ENCODE results near the gene PI4KA.
A peak's percentile ranks its signal among the peaks of the same experiment; 100 is the strongest.
"Not testable (repeated sequence)": the region's sequence is repeated elsewhere in the genome, so short reads cannot be mapped to it uniquely, and the experiment has no call there.

Gene PI4KA

DNA sequence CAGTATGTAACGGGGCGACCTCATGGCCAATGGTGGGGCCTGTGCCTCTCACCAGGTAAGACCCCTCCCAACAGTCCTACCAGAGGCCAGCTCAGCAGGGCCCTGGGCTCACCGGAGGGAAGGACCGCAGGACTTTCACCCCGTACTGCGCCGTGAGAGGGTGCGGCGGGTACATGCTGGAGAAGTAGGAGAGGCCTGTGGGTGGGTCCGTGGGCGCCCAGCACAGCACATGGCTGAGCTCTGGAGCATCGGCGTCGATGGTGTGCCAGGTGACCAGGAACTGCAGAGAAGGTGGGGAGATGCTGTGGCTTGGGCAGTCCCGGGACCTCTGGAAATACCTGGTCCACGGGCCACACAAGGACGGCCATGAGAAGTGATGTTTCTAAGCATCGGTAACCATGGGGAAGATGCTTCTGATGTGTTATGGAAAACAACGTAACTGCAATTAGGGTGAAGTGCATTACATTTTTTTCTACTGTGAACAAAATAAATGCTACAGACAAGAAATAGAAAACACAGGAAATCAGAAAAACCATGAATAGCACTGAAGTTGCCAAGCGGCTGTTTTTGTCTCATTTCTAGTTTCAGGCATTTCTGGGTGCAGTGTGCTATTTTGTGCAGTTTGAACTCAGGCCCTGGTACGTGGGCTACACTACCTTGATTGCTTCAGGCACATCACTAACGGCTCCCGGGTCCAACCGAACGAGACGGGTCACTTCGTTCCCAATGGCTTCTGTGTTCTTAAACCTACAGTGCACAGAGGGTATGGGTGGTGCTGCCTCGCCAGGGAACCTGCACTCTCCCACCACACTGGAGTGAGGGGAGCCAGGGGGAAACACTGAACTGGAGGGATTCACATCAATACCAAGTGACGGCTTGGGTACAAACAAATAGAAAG is 131.2 kb downstream of the PI4KA start:
- DNase-seq (ENCODE audit: insufficient read length): no peak
- no peak for FAIRE-seq
- no peak for TF ChIP-seq POLR2A (IDR thresholded peaks at IDR 0.05; ENCODE audit: low read depth, low read length)
- no peak for TF ChIP-seq TAF1 (IDR thresholded peaks at IDR 0.05; ENCODE audit: borderline replicate concordance, low read depth, low read length)
- TF ChIP-seq POLR2AphosphoS5 (IDR thresholded peaks at IDR 0.05; ENCODE audit: low read depth, low read length): no peak

GRCh38 chr22:20725987-20726558 is 132.5 kb downstream of the PI4KA start:
- DNase-seq (ENCODE audit: insufficient read length) (no peak), FAIRE-seq (no peak)
- no peak for TF ChIP-seq POLR2AphosphoS5 (IDR thresholded peaks at IDR 0.05; ENCODE audit: low read depth, low read length)
- no peak for TF ChIP-seq POLR2A (IDR thresholded peaks at IDR 0.05; ENCODE audit: low read depth, low read length)
- TF ChIP-seq TAF1 (IDR thresholded peaks at IDR 0.05; ENCODE audit: borderline replicate concordance, low read depth, low read length): no peak

- DNase-seq (ENCODE audit: insufficient read length): no peak
- no peak for TF ChIP-seq TAF1 (IDR thresholded peaks at IDR 0.05; ENCODE audit: borderline replicate concordance, low read depth, low read length)
- no peak for TF ChIP-seq POLR2AphosphoS5 (IDR thresholded peaks at IDR 0.05; ENCODE audit: low read depth, low read length)
- no peak for TF ChIP-seq POLR2A (IDR thresholded peaks at IDR 0.05; ENCODE audit: low read depth, low read length)
- FAIRE-seq: no peak
Measured at GRCh38 chr22:20724676-20725454, 133.7 kb downstream of the PI4KA start.

DNA sequence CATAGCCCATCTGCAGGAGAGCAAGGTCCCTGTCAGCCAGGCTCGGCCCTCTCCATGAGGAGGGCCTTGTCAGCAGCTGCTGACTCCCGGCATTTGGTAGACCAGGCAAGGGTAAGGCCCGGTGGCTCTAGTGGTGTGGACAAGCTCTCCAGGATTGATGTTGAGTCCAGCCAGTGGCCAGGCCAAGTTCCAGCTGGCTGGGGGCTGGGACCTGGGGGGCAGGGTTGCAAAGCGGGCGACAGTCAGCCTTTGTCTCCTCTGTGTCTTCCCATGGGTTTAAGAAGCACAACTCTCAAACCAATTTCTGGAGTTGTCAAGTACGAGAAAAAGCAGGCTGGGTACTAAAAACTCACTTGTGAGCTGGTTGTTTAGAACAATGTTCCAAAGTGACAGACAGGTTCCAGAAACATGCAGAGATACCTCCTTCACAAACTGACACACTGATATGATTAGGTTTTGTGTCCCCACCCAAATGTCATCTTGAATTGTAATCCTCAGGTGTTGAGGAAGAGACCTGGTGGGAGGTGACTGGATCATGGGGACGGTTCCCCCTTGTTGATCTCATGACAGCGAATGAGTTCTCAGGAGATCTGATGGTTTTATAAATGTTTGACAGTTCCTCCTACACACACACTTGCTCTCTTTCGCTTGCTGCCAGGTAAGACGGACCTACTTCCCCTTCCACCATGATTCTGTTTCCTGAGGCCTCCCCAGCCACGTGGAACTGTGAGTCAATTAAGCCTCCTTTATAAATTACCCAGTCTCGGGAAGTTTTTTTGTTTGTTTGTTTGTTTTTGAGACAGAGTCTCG is 137.0 kb downstream of the PI4KA start:
- TF ChIP-seq POLR2AphosphoS5 (IDR thresholded peaks at IDR 0.05; ENCODE audit: low read depth, low read length) (no peak), TAF1 (IDR thresholded peaks at IDR 0.05; ENCODE audit: borderline replicate concordance, low read depth, low read length) (no peak), POLR2A (IDR thresholded peaks at IDR 0.05; ENCODE audit: low read depth, low read length) (no peak)
- DNase-seq (ENCODE audit: insufficient read length) (no peak), FAIRE-seq (no peak)

DNA sequence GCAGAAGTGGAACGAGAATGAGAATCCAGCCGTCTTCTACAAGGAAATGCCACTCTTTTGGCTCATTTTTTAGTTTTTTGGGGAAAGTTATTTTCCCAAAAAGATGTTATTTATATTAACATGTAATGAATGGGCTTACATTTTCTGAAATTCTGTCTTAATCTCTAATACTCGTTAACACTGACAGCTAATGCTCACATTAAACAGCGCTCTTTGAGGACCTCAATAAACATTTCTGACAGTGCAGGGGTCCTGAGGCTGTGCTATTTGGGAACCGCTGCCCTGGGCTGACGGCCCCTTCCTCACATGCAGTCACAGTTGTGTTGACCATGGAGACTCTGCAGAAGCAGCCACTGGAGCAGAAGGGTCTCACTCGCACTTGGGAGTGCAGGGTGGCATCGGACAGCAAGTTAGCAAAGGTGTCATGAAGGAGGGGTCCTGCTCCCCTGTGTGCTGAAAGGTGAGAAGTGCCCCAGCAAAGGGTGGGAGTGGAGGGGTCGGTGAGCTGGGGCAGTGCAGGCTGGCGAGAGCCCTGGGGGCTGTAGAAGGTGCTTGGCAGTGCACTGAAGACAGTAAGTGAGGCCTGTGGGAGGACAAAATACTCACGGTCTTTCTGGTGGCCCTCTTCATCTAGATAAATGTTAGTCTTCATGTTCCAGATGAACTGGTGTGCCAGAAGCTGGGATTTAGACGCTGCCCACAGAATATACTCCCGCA is 137.8 kb downstream of the PI4KA start:
- DNase-seq (ENCODE audit: insufficient read length): no peak
- TF ChIP-seq POLR2AphosphoS5 (IDR thresholded peaks at IDR 0.05; ENCODE audit: low read depth, low read length) (no peak), POLR2A (IDR thresholded peaks at IDR 0.05; ENCODE audit: low read depth, low read length) (no peak), TAF1 (IDR thresholded peaks at IDR 0.05; ENCODE audit: borderline replicate concordance, low read depth, low read length) (no peak)
- FAIRE-seq: no peak

DNA sequence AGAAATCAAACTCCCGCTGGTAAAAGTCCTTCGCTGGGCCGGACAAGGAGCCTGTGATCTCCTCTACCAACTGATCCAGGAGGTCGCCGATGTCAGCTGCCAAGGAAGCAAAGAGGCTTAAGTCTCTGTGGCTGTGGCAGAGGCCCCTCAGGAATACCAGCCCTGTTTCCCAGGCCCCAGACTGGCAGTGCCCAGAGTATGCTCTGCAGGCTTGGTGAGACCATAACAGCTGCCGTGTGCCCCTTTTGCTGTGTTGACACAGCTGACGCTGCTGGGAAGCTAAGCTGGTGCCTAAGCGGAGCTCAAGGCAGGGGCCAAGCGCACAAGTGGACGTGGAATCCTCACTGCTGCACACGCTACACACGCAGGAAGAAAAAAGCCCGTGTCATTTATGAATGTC is 139.9 kb downstream of the PI4KA start:
- not testable (repeated sequence) for DNase-seq (ENCODE audit: insufficient read length); FAIRE-seq

- not testable (repeated sequence) for FAIRE-seq; DNase-seq (ENCODE audit: insufficient read length)
Measured at GRCh38 chr22:20717981-20718380, 140.6 kb downstream of the PI4KA start.

GRCh38 chr22:20717213-20717866 is 141.3 kb downstream of the PI4KA start:
- FAIRE-seq; DNase-seq (ENCODE audit: insufficient read length): not testable (repeated sequence)

DNA sequence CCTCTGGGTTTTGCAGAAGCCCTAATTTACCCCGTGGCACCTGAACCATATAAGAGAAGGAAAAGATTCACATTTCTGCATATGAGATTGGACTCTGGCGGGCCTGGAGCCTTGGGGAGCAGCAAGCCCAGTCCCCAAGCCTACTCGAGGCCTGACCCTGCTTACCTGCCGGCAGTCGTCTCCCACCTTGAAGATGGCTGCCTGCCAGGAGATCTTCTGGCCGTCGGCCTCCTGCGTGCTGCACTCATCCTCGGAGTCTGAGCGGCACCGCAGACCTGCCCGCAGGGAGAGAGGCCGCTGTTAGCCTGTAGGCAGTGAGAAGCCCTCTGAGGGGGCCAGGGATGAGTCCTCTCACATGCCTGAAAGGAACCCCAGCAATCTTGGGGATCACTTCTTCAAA is 145.5 kb downstream of the PI4KA start:
- FAIRE-seq; DNase-seq (ENCODE audit: insufficient read length): not testable (repeated sequence)

GRCh38 chr22:20709966-20710365 is 148.6 kb downstream of the PI4KA start:
- not testable (repeated sequence) for FAIRE-seq; DNase-seq (ENCODE audit: insufficient read length)

GRCh38 chr22:20707549-20708118 is 151.0 kb downstream of the PI4KA start:
- not testable (repeated sequence) for DNase-seq (ENCODE audit: insufficient read length); FAIRE-seq

- not testable (repeated sequence) for DNase-seq (ENCODE audit: insufficient read length)
Measured at GRCh38 chr22:20703816-20704609, 154.6 kb downstream of the PI4KA start.

DNA sequence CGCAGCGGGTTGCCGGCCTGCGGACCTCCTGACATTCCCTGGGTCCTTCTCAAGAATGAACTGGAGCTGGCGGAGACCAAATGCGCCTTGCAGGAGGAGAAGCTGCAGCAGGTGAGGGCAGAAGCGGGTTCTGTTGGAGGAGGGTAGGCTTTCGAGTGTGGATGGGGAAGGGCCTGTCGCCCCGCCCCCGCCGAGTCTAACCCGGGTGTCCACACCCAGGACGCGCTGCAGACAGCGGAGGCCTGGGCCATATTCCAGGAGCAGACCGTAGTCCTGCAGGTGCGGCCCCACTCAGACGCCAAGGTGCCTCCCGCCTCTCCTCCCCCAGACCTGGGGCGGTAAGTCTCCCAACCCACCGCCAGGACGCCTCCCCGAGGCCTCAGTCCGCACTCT is 155.2 kb downstream of the PI4KA start:
- FAIRE-seq; DNase-seq (ENCODE audit: insufficient read length): not testable (repeated sequence)

More at GRCh38 chr22:20703816-20704609, 154.6 kb downstream of the PI4KA start:
- not testable (repeated sequence) for FAIRE-seq

GRCh38 chr22:20702546-20703413 is 155.8 kb downstream of the PI4KA start:
- FAIRE-seq (peak; percentile 73), DNase-seq (ENCODE audit: insufficient read length) (peak; percentile 75)

Data from GM12892 (cell line).